HG03095 (cell line): ENCODE results near the gene SCN11A.

Experiments
- ATAC-seq: cut with Tn5 transposase; IDR thresholded peaks from one replicate; pipeline ENCODE4 v1.9.1; 2021; ENCODE audit warnings: moderate library complexity; ENCODE audit not compliant: unreplicated experiment

Gene SCN11A

GRCh38 chr3:39051649-39052561, at the start of gene SCN11A, which contains the start of gene WDR48:
SCN11A (minus strand) TSS chr3:39051944; CDS start chr3:38950362, 101,582 bp downstream.
WDR48 (plus strand) TSS chr3:39052016; CDS start chr3:39052026, 10 bp downstream.
- peak; percentile 98 for ATAC-seq

GRCh38 chr3:39101022-39101689, 49.4 kb upstream of the SCN11A start:
- no peak for ATAC-seq

GRCh38 chr3:39100500-39100886, 48.7 kb upstream of the SCN11A start:
- no peak for ATAC-seq

- no peak for ATAC-seq
These were observed 48.2 kb upstream of the SCN11A start for GRCh38 chr3:39099738-39100499.

GRCh38 chr3:39099242-39099641, 47.5 kb upstream of the SCN11A start:
- ATAC-seq: no peak

- no peak for ATAC-seq
These were observed 46.8 kb upstream of the SCN11A start for GRCh38 chr3:39098473-39099000.

GRCh38 chr3:39097716-39098472, 46.1 kb upstream of the SCN11A start:
- no peak for ATAC-seq

GRCh38 chr3:39096775-39097174, 45.0 kb upstream of the SCN11A start:
- ATAC-seq: no peak

- no peak for ATAC-seq
These were observed 44.0 kb upstream of the SCN11A start for GRCh38 chr3:39095778-39096177.

- no peak for ATAC-seq
These were observed 43.3 kb upstream of the SCN11A start for GRCh38 chr3:39094851-39095677.

- no peak for ATAC-seq
These were observed 39.2 kb upstream of the SCN11A start for GRCh38 chr3:39090922-39091321.

GRCh38 chr3:39088889-39089288, 37.1 kb upstream of the SCN11A start:
- no peak for ATAC-seq

GRCh38 chr3:39088456-39088855, 36.7 kb upstream of the SCN11A start:
- no peak for ATAC-seq

GRCh38 chr3:39086144-39086543, 34.4 kb upstream of the SCN11A start:
- peak; percentile 72 for ATAC-seq

- no peak for ATAC-seq
These were observed 31.0 kb upstream of the SCN11A start for GRCh38 chr3:39082666-39083313.

GRCh38 chr3:39080026-39080425, 28.3 kb upstream of the SCN11A start:
- no peak for ATAC-seq

- ATAC-seq: no peak
These were observed 27.8 kb upstream of the SCN11A start for GRCh38 chr3:39079530-39079929.

- peak; percentile 55 for ATAC-seq
These were observed 24.2 kb upstream of the SCN11A start for GRCh38 chr3:39075910-39076309.

GRCh38 chr3:39068556-39068955, 16.8 kb upstream of the SCN11A start:
- ATAC-seq: no peak
